IPS DF 4.7 (cell line): ENCODE measurements around the gene GPR85.
"Not testable (repeated sequence)": the region's sequence is repeated elsewhere in the genome, so short reads cannot be mapped to it uniquely, and the experiment has no call there.

Source experiments
- DNase-seq: peaks from one replicate; pipeline ENCODE4 v3.0.0-alpha.2; 2013; ENCODE audit warnings: low spot score; ENCODE audit errors: extremely low read depth

GPR85 gene, protein sequence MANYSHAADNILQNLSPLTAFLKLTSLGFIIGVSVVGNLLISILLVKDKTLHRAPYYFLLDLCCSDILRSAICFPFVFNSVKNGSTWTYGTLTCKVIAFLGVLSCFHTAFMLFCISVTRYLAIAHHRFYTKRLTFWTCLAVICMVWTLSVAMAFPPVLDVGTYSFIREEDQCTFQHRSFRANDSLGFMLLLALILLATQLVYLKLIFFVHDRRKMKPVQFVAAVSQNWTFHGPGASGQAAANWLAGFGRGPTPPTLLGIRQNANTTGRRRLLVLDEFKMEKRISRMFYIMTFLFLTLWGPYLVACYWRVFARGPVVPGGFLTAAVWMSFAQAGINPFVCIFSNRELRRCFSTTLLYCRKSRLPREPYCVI

DNA sequence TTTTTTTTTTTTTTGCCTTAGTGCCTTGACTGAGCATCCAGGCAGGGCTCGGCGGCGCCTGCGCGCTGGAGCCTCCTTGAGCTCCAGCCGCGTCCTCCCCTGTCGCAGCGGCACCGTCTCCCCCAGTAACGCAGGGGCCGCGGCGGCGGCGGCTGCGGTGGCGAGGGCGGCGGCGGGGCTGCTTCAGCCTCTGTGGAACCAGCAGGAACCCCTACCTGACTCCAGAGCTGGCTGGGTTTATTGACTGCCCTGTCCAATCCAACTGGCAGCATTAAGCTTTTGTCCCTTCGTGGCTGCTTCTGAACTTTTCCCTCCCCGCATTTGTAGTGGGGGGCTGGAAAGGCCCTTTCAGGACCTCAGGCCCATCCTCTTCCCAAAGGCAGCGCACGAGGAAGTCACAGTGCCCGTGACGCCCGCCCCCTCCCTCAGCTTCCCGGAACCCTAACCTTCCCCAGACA, at the start of gene GPR85:
Gene GPR85 (minus strand): TSS at position 397 of the 458 bp plus-strand sequence. CDS start 2,106 bp downstream, outside the sequence.
- DNase-seq = no peak

DNA sequence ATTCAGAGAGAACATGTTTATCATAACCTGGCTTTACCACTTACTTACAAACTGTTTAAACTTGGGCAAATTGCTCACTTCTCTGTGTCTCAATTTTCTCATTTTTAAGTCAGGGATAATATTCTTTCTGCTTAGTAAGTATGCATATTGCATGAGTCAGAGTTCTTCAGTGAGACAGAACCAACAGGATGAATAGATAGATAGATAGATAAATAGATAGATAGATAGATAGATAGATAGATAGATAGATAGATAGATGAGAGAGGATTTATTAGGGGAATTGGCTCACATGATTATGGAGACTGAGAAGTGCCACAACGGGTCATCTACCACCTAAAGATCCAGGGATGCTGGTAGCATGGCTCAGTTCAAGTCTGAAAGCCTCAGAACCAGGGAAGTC, 47.4 kb upstream of the GPR85 start:
- no peak for DNase-seq

DNA sequence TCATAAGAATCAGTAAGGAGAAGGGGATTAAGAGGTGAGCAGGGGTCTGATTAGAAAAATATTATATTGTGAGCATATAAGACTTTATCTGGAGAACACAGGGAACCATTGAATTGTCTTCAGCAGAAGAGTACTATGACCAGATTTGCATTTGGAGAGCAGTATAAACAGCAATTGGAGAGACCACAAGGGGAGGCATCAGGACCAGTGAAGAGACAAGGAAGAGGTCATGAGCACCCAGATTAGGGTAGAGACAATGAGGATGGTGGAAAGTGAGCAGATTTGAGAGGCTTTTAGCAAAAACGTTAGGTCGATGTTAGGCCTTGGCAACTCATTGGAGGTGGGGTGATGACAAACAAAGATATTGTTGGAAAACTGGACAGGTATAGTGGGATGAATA, 44.7 kb upstream of the GPR85 start:
- DNase-seq = no peak

DNA sequence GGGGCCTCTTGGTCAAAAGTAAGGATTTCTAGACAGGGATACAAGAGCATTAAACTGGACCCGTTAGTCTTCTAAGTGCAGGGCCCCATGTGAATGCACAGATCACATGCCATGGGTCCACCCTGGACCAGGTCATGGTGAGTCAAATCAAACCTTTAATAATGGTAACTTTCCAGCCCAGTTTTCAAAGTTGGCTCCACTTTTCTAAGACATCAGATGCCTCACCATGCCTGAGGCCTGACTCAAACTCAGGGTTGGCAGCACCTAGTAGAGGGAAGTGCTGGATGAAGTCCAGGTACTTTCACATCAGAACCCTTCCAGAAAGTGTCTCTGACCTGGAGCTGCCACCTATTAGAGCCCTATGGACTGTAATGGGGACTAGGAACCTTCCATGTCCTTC, 41.4 kb upstream of the GPR85 start:
- no peak for DNase-seq

DNA sequence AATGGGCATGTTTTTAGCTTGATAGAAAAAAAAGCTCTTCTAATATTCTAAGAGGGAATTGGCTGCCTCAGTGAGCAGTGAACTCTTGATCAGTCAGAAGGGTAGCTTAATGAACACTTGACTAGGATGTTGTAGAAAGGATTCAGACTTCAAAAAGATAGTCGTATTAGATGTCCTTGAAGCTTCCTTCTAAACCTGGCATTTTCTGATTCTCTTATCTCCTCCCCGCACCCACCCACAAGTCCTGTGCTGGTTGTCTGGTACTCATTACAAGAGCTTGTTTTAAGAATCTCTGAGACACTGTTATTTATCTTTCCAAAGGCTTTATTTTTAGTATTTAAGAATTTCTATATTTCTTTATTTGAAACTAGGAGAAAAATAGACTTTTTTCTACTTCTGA, 39.1 kb upstream of the GPR85 start:
- DNase-seq = no peak

DNA sequence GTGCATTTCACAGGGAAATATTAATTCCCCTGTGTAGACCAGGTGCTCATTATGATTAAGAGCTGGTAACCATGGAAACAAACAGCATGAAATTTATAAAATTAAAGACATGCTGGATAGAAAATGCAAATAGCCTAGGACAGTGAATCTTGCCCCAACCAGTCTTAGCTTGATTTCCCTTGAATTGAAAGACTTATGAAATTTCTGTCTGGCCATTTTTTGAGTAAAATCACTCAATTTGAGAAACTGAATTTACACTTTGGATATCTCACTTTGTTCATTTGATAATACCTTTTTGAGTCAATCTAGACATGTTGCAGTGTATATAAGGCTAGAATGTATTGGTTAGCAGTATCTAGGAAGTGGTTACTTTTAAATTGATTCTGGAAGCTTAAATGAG, 36.1 kb upstream of the GPR85 start:
- no peak for DNase-seq

DNA sequence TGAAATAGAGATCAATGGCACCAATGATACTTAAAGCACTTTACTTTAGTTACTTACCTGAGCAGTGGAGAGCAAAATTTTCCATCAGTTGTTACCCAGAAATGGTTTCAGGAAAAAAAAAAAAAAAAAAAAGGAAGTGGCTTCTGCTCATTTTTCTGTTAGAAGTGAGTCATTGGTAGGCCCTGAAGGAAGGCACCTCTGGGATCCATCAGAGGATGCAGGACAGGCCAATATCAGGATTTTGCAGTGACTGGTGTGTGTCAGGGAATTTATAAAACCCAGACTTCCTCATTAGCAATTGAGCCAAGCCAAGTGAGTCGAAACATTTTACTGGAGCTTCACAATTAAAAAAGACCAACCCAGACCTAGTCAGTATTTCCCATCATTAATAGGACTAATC, 34.0 kb upstream of the GPR85 start:
- no peak for DNase-seq

DNA sequence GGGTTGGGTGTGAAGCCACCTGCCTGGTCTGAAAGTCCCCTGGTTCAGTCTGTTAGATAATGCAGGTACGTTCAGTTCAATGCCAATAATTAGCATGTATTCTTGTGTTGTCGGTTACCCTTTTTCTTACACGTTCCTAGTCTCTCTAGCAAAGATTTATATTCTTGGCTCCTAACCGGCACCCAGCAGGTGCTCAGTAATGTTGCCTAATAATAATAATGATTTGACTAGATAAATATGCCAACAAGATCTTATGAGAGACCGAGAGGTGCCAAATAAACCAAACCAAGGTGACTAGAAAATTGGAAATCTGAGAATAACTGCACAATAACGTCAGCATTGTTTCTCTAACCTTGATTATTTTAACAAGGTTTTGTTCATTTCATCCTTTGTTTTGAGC, 32.8 kb upstream of the GPR85 start:
- DNase-seq = no peak

DNA sequence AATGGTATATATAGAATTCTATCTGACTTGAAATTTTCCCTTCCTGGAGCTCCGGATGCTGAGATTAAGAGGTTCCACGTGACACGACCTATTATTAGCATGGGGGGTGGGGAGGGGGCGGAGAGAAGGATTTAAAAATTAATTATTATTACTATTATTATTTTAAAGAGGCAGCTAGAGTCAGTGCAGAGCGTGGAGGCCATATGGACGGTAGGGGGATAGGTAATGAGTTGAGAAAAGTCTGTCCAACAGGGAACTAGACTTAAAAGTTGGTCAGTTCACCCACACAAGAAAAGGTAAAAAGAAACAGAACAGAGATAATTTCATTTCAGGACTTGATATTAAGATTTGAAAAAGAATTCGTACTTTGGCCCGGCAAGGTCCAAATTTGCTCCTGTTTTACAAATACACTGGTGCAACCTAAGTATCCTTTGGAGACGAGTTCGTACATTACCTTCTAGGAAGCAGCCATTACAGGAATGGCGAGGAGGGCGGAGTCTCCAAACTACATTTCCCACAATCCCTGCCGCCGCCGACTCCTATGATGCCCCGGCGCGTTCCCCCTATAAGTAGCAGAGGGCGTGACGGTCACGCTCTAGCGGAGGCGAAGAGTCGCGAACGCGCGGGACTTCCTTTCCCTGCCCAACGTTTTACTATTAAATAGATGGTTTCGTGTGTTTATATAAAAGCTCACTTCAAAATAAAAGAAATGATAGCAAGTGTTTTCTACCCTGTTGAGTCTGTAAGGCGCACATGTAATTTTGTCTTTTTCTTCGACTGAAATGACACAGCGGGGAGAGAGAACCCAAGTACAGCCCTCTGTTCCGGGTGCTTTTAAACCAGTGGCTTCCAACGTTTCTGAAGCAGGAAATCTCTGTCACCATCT, 31.7 kb upstream of the GPR85 start, which contains the start of gene SMIM30:
Gene SMIM30 (minus strand): TSS at position 481 of the 886 bp plus-strand sequence. CDS start 976 bp downstream, outside the sequence.
- no peak for DNase-seq

DNA sequence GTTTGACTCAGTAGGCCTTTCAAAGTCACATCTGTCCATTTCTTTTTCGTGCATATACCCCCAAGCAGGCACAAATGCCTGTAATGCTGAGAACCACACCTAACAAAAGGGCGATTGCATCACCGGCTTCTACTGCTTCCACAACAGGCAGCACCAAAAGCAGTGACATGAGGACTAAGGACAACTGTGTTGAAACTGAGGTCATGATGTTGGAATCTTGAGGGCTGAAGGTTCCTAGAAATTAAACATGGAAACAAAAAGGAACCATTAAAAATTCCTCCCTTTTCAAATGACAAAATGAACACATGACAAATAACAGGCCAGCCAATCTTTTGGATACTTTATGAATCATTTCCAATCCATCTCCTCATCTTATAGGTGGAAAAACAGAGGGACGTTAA, 30.7 kb upstream of the GPR85 start:
- DNase-seq = not testable (repeated sequence)

DNA sequence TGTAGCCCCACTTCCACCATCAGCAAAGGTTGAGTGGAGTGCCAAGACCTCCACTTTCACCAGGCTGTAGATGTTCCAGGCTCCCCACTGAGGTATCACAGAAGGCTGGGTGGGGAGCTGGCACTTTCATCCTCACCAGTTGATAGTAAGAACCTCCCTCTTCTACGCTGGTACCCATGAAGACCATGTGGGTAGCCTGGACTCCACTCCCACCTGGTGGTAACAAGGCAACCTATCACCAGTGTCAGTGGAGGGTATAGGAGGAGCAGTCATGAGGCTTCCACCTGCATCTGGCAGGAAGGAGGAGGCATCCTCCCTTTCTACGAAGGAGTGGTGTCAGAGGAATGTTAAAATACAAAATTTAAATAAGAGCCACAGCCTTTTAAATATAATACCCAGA, 27.3 kb upstream of the GPR85 start:
- DNase-seq = no peak

DNA sequence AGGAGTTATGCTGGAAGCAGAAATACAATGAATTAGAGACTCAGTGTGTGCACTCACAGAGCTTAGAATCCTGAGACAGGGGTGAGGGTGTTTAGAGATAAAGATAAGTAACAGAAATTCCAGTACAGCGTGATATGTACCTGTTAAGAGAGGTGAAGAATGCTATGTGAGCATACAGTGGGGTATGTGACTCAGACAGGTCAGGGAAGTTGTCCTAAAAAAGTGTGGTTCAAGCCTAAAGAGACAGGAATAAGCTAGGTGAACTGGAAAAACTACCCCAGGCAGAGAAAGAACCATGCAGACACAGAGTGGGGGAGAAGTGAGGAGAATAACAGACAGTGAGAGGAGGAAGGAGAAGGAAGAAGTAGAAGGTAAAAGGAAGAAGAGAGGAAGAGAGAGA, 23.1 kb upstream of the GPR85 start:
- no peak for DNase-seq

DNA sequence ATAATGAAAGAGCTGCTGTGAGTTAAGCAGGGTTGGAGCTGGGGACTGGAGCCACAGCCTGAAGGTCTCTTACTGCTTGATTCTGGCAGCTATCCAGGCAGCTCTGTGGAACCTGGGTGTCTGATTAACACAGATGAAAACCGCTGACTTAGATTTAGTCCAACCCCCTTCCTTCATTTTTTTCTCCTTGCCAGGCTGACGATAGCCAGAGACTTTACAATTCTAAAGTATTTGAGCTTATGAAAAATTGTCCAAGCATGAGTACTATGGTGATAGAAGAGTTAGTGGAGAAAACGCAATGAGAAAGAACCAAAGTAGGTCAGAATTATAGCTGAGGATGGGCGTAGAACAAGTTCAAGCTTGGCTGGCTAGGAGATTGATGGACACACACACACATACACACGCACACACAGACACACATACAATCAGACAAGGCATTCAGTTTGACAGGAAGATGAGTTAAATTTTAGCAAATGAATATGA, 13.5 kb upstream of the GPR85 start:
- no peak for DNase-seq

DNA sequence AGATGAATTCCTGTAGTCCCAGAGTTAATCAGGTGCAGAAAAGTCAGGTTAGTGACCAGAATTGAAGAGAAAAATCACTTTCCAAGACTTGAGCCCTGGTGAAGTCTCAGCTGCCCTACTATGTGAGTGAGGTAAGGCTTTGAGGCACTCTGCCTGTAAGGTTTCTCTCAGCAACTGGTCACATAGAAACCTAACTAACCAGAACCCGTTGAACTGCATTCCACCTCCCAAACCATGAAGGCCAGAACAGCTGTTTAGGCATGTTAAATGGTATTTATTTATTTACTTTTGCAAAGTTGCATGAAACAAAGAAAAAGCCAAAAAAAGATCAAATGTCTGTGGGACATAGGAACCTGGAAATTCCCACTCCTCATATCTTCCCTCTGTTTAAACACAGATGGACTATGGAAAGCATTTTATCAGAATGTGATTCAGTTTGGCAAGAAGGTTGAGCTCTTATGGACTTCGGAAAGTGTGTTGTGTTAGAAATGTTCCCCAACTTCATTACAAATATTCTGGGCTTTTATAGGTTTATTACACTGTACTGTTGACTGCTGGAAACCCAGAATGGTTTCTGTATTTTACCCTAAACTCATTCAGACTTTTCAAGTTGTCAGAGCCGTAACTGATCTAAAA, 12.8 kb upstream of the GPR85 start:
- DNase-seq = no peak

DNA sequence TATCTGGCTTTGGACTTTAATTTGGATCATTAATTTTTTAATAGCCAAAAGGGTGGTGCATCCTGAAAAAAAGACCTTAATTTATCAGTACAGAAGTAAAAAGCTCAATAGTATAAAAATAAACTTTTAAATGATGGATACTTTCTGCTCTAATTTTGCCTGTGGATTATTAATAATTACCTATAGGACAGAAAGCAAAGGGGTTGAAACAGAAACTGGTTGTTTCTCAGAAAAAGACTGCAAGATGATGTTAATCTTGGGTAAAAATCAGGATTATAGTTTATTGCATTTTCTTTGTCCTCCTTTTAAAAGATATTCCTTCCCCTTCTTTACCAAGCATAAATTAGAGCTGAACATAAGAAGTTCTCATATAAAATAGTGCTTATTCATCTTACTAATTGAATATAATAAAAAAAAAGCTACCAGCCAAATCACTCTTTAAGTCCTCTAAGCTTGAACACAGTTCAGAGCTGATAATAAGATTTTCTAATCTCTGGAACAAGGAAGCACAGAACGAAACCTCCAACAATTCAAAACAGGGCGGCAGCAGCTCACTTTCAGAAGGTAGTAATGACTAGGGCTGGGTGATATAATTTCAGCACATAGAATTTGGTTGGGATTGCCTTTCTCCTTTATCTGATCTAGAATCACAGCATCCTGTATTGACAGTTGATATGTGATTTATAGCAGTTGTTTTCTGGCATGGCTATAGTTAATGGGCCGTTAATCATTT, 8.1 kb upstream of the GPR85 start:
- no peak for DNase-seq

DNA sequence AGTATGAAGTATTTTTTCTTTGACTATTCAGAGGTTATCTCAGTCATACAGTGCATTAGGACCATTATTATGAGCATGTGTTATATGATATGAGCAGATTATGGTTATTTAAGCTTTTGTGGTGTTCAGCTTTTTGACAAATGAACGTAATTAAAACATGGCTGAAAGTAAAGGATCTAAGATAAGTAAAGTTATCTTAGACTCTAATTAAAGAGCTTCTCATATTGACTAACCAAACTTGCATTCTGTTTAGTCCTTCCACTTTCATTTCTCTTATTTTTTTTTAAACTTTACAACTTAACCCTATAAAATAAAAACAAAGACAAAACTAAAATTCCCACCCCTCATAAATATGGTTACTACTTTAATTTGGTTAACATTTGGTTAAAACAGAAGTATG, 6.9 kb upstream of the GPR85 start:
- DNase-seq = no peak

DNA sequence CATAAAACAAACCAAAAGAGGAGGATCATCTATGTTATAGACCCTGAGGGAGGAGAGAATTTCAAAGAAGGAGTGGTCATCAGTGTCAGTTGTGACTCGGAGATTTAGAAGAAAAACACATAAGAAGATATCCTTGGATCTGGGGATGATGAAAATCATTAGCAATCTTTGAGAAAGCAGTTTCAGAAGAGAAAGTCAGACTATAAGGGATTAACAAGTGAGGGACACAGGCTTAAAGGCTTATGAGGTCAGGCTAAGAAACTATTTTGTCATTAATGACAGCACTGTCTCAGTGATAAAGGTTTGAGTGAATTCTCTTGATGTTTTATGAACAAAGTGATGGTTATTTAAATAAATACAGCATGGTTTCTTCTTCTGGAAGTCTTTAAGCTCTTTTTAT, 6.1 kb upstream of the GPR85 start:
- no peak for DNase-seq

DNA sequence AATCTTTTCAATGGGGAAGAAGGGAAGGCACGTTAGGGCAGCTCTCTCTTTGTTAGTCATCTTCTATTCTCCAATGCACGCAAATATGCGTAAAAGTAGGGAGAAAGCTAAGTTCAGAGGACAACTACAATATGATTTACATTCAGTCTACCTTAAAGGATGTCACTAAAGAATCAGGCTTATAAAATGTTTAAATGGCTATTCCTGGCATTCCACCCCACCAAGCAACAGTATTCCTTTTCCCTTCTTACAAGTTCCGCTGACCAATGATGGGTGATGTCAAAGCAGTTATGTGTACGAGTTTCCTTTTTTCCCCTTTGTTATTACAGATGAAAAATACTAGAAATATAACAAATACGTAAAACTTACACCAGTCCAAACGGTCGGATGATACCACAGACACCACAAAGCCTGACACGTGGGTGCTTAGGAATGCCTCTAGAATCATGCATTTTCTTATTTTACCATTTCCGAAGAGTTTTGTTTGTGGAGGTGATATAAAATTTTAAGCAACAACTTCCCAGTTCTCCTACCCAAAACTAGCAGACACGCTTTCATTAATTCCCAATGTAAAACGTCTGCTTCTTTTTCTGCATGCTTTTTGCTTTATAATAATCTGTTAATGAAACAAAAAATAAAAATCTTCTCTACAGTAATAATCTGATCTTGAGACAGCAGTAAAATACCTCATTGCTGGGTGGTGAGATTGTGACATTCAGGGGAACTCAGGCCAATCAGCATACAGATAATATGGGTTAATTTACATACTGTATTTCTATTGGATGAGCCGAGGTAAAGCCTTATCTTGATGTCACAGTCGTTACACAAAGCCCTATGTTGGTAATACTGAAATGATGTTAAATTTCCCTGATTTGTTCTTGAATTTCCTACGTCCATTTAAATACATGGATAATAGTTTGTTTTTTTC, 708 bp upstream of the GPR85 start:
- no peak for DNase-seq

DNA sequence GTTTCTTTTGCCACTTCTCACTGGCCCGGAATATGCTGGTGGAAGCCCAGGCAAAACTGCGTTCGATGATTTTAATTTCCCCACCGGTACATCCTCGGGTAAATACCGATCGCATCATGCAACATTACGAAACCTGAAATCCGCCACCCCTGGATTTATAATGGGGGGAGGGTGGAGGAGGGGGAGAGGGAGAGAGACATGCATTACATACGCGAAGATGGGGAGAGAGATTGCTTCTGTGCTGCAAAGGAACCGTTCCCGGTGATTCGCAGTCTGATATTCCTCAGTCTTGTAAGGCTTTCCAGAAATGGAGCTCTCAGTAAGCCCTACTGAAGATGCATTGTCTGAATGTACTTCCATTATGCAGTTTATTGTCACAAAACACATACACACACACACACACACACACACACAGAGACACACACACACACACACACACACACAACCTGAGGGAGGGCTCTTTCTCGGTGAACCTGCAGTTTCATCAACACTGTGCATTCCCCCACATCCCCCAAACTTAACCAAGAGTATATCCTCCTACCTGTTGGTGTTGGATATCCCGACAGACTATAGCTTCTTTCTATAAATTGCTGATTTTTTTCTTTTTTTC, 741 bp downstream of the GPR85 start:
- DNase-seq = no peak
